Ovary (tissue), 9 donors: ENCODE results near the gene MPV17L2. TPM values are rescaled to one million over a fixed set of nuclear protein-coding genes. Genes with fewer than 3 reads are reported as not detected.

ENCODE experiments used
- DNase-seq, 5 donors: peaks; one replicate each; pipeline ENCODE4 v3.0.0-alpha.2; 2019 to 2020
- H3K27ac ChIP-seq, 2 donors: fragments of 200-600 bp; one replicate each; pipeline versions ENCODE4 v1.5.1 to v1.8.0; 2019 to 2022
- H3K27me3 ChIP-seq: fragments of 200-600 bp; one replicate; pipeline ENCODE4 v1.8.0; 2022
- H3K36me3 ChIP-seq: fragments of 200-600 bp; sonication (generic); one replicate; pipeline ENCODE4 v1.5.1; 2019
- H3K4me1 ChIP-seq: one replicate; pipeline ENCODE4 v1.8.1; 2013; ENCODE audit warnings: mild to moderate bottlenecking, moderate library complexity; ENCODE audit not compliant: insufficient read depth
- H3K4me3 ChIP-seq: fragments of 200-600 bp; sonication (generic); one replicate; pipeline ENCODE4 v1.5.1; 2017
- H3K9me3 ChIP-seq, 2 donors: fragments of 200-600 bp in 1 of 2; sonication (generic) in 1 of 2; one replicate each; pipeline versions ENCODE4 v1.5.1 to v1.8.1; 2013 to 2019; ENCODE audit warnings: mild to moderate bottlenecking in 1 of 2, moderate library complexity in 1 of 2
- EP300 ChIP-seq: sonication (generic); formaldehyde crosslinking; IDR thresholded peaks from one replicate; pipeline ENCODE4 v1.6.1; 2017; ENCODE audit warnings: antibody characterized with exemption
- POLR2A ChIP-seq: fragments of 450-650 bp; IDR thresholded peaks from one replicate; pipeline ENCODE4 v1.6.1; 2017; ENCODE audit warnings: antibody characterized with exemption, mild to moderate bottlenecking, moderate library complexity
- WGBS, 3 donors: extraction: QIAGEN DNeasy Blood & Tissue Kit in 1 of 3; methylation state at CpG; one replicate each; pipeline versions ENCODE4 v1.1.5 to v1.1.7; 2013 to 2017; 5-methylcytosine and 5-hydroxymethylcytosine counted together
- intact Hi-C, 4 donors: fragments of 100-400 bp; cut with DNase I; formaldehyde crosslinking; loops; one replicate each; pipeline versions ENCODE4 v1.11.0 to v1.15.1; 2022 to 2023
- polyA plus RNA-seq, 2 donors: library from polyadenylated mRNA; stranded (reverse); fragments of 200-250 nt in 1 of 2; fragments of 350-450 nt in 1 of 2; fragmentation: Illumina TruSeq in 1 of 2; extraction: RNeasy Lipid Tissue Mini Kit (QIAGEN cat#74804) in 1 of 2; gene quantifications; one replicate each; pipeline ENCODE4 v1.2.3, GENCODE V29; 2013 to 2014
- total RNA-seq, 7 donors: library from RNA; depleted of rRNA in 2 of 7; stranded (reverse); fragments of >200 nt in 2 of 7; fragmentation: NEBNext Ultra II Directional in 3 of 7; extraction: Animal tissue kit (Norgen Biotek cat#: 25700) in 3 of 7; gene quantifications; one replicate each; pipeline versions ENCODE4 v1.1.0 to v1.2.4, GENCODE V29; 2016 to 2023
- TF ChIP-seq, protein P1 (sequence below), 3 donors: fragments of 450-650 bp in 2 of 3; fragments of 200-600 bp in 1 of 3; IDR thresholded peaks; one replicate each; pipeline versions ENCODE4 v1.5.1 to v1.8.0; 2016 to 2022; ENCODE audit warnings: antibody characterized with exemption in 3 of 3, mild to moderate bottlenecking in 1 of 3
- donor health status: DM: no; HTN: no; CAD: no; lungs with moderate emphysema.
- donor health status: DM: no; HTN: no; CAD: no.
- donor health status: Bipolar disorder and iron deficiency.
- donor health status: DM: yes; HTN: yes; CAD: no.
- donor health status: DM: no; HTN: no; CAD: no.
- donor health status: DM: yes; HTN: yes; CAD: no.

Gene MPV17L2
- total and polyA plus RNA-seq, 9 donors = 3.5 to 15.2 (median 8.6) TPM

DNA sequence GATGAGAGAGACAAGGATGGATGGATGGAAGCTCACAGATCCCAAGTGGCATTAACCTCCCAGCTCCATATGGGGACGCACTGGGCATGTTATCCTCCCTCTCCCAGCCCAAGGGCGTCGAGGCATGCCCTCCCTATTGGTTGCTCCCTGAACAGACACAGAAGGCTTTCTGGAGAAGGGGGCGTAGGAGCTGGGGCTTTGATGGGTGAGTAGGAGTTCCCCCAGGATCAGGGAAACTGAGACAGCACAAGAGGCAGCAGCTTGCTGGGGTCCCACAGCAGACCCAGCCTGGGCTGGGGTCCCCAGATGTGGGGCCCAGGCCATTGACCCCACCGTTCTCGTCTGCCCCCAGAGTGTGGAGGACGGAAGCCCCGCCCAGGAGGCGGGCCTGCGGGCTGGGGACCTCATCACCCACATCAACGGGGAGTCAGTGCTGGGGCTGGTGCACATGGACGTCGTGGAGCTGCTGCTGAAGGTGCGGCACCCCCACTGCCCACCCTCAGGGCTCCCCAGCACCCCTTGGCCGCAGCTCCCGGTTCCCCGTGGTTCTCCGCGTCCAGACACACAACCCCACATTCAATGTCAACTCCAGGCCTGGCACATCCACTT is 47.5 kb upstream of the MPV17L2 start:
- Histone ChIP-seq H3K36me3 (no peaks in the 10 kb centered on the region), H3K4me1 (no peaks in the 10 kb centered on the region), H3K4me3 (no peak overlapping the region), H3K9me3 (no peaks in the 10 kb centered on the region), H3K27me3 (no peaks in the 10 kb centered on the region), H3K27ac (no peak overlapping the region)
- intact Hi-C loops = no loop called here
- WGBS, 3 donors = 87 to 94% (median 92%) methylated on average over 19 of the region's 19 CpGs
- no peak for DNase-seq
- TF ChIP-seq EP300 (no peak), POLR2A (no peak)
- TF ChIP-seq, protein P1, sequence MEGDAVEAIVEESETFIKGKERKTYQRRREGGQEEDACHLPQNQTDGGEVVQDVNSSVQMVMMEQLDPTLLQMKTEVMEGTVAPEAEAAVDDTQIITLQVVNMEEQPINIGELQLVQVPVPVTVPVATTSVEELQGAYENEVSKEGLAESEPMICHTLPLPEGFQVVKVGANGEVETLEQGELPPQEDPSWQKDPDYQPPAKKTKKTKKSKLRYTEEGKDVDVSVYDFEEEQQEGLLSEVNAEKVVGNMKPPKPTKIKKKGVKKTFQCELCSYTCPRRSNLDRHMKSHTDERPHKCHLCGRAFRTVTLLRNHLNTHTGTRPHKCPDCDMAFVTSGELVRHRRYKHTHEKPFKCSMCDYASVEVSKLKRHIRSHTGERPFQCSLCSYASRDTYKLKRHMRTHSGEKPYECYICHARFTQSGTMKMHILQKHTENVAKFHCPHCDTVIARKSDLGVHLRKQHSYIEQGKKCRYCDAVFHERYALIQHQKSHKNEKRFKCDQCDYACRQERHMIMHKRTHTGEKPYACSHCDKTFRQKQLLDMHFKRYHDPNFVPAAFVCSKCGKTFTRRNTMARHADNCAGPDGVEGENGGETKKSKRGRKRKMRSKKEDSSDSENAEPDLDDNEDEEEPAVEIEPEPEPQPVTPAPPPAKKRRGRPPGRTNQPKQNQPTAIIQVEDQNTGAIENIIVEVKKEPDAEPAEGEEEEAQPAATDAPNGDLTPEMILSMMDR (IDR thresholded peaks at IDR 0.05) = no peak

DNA sequence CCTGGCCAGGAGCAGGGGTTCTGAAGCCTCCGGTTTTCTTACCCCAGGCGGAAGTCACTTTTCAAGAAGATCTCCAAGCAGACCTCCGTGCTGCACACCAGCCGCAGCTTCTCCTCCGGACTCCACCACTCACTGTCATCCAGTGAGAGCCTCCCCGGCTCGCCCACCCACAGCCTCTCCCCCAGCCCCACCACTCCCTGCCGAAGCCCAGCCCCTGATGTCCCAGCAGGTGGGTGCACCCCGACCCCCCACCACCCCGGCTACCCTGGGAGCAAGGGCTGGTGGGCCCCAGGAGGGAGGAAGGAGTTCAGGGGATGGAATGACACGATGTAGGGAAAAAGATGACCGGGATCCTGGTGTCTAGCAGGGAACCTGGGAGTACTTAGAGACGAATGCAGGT is 45.6 kb upstream of the MPV17L2 start:
- Histone ChIP-seq H3K36me3 (no peaks in the 10 kb centered on the region), H3K4me3 (no peak overlapping the region), H3K9me3 (no peaks in the 10 kb centered on the region), H3K27ac (no peak overlapping the region), H3K4me1 (peaks cover 3% of the 10 kb centered on the region), H3K27me3 (no peaks in the 10 kb centered on the region)
- 89 to 90% (median 89%) methylated on average over 13 of the region's 13 CpGs for WGBS, 3 donors
- DNase-seq = peak in 1 of 5 donors; percentile 17
- TF ChIP-seq EP300 (no peak), POLR2A (no peak)
- TF ChIP-seq, protein P1 (IDR thresholded peaks at IDR 0.05) = no peak
- intact Hi-C loops = no loop called here

DNA sequence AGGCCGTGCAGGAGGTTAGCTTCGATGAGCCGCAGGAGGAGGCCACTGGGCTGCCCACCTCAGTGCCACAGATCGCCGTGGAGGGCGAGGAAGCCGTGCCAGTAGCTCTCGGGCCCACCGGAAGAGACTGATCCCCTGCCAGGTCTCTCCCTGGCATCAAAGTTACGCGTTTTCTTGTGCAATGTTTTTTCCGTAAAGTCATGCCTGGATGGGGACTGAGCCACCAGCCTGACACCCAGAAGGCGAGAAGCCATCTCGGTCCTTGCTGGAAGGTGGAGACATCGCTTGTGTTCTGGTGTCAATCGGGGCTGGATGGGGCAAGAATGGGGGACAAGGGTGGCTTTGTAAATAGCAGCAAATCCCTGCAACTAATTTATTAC is 43.4 kb upstream of the MPV17L2 start:
- TF ChIP-seq, protein P1 (IDR thresholded peaks at IDR 0.05) = no peak
- TF ChIP-seq EP300 (no peak), POLR2A (no peak)
- intact Hi-C loops = no loop called here
- no peaks in the 10 kb centered on the region for H3K36me3 ChIP-seq
- no peaks in the 10 kb centered on the region for H3K27me3 ChIP-seq
- H3K4me3 ChIP-seq = no peak overlapping the region
- no peak overlapping the region for H3K27ac ChIP-seq
- H3K4me1 ChIP-seq = peaks cover 9% of the 10 kb centered on the region
- 87 to 90% (median 88%) methylated on average over 16 of the region's 16 CpGs for WGBS, 3 donors
- DNase-seq = peak in 1 of 5 donors; percentile 21
- H3K9me3 ChIP-seq = no peaks in the 10 kb centered on the region

DNA sequence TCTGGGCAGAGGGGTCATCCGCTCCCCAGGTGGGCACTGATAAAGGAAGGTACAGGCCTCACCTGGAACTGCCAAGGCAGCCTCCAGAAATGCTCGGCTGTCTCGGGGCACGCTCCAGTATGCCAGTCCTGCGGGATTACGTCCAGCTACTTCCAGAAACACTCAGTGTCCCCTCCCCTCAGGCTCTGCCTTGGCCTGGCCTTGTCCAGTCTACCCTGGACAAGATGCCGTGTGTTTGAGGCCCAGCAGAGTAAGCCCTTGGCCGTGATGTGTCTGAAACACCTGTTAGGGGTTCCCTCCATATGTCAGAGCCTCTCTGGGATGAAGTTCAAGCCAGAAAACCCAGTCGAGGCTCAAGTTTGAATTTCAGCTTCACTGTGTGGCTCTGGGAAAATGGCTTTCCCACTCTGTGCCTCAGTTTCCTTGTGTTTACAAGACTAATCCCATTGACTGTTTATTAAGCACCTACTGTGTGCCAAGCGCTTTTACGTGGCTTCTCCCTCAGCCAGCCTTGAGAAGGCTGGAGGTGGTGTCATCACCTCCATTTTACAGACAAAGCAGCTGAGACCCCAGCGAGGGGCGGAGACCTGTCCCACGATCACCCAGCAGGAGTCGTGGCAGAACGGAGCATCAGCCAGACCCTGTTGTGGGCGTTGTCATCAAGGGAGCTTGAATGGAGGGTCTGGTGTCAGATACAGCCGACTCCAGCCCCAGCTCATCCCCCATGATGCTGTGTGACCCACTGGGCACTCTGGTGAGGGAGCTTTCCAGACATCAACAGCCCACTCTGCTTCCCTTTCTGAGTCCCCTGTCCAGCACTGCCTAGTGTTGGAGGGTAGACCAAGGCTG is 42.0 kb upstream of the MPV17L2 start:
- H3K4me1 ChIP-seq = peaks cover 9% of the 10 kb centered on the region
- H3K4me3 ChIP-seq = no peak overlapping the region
- peak in 2 of 5 donors; percentile 27 to 52 for DNase-seq
- WGBS, 3 donors = 78 to 84% (median 79%) methylated on average over 18 of the region's 18 CpGs
- H3K36me3 ChIP-seq = no peaks in the 10 kb centered on the region
- H3K27ac ChIP-seq = peak overlapping the region in 1 of 2 donors; percentile 79
- no peaks in the 10 kb centered on the region for H3K27me3 ChIP-seq
- intact Hi-C loops = loop anchor here in 2 of 4 donors (5.0 to 10.0 kb wide), 3 partner anchors 34 to 74 kb away; partner anchors contain the start of gene PDE4C (in 1 of the 2)
- no peaks in the 10 kb centered on the region for H3K9me3 ChIP-seq
- no peak for TF ChIP-seq POLR2A
- no peak for TF ChIP-seq EP300
- TF ChIP-seq, protein P1 (IDR thresholded peaks at IDR 0.05) = no peak
